Stimulated activated CD4-positive, alpha-beta T cell treated with anti-CD3 and anti-CD28 coated beads, Interleukin-15, amount 100 ng/mL, for 1 hour (primary cell): ENCODE results near the gene GPR180.

ENCODE experiments used
- DNase-seq, 2 donors: peaks; one replicate each; pipeline ENCODE4 v3.0.0-alpha.2; 2020; ENCODE audit warnings: low read depth in 1 of 2, low spot score in 1 of 2

GPR180 gene

GRCh38 chr13:94601446-94602431, at the start of gene GPR180:
Gene GPR180, plus strand, starts transcription at chr13:94601857. Its CDS starts 71 bp downstream, at chr13:94601928.
- peak; percentile 68 to 78 for DNase-seq

DNA sequence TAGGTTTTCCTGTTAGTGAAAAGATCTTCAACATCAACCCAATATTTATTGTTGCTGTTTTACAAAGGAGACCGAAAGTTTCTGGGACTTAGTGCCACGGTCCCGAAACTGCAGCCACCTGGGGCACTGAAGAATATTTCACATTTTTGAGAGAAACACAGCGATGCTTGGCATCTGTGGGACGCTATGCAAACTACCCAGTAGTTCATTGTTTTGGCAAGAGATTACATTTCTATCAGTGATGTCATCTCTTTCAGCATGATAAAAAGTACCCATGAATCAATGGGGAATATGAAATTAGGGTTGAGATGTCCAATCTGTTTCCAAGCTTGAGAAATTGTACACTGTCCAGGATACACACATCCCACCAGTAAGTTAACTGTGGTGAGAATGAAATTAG, 49.6 kb upstream of the GPR180 start:
- DNase-seq: no peak

DNA sequence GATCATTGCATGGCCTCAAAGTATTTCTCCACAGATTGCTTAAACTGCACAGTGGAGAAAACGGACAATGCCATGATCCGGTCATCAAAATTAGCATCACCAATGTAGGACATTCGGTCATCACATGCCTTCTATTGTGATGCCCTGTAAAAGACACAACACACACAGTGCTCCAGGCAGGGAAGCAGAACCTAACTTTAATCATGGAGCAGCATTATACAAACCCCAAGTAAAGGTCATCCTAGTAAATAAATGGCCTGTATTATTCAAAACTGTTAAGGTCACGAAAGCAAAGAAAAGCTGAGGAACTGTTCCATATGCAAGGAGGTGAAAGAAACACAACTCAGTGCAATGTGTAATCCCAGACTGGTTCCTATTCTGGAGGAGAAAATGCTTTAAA, 47.9 kb upstream of the GPR180 start:
- DNase-seq: no peak

GRCh38 chr13:94556041-94556440, 45.6 kb upstream of the GPR180 start:
- DNase-seq: no peak

DNA sequence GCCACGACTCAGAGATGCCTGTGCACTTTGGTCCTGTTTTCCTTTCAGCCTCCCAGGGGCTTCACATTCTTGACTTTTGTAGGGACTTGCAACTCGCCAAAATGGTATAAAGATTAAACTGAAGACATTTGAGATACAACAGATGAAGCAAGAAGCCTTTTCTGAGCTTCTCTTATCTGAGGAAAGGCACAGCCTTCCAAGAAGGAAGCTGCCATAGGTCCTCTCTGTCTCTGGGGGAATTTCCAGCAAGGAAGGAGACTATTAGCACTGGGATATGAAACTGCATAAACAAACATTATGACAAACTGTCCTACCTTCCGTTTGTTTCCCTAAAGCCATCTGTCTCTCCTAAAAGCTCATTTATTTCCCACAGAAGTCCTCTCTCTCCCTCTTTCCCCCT, 45.0 kb upstream of the GPR180 start:
- no peak for DNase-seq

DNA sequence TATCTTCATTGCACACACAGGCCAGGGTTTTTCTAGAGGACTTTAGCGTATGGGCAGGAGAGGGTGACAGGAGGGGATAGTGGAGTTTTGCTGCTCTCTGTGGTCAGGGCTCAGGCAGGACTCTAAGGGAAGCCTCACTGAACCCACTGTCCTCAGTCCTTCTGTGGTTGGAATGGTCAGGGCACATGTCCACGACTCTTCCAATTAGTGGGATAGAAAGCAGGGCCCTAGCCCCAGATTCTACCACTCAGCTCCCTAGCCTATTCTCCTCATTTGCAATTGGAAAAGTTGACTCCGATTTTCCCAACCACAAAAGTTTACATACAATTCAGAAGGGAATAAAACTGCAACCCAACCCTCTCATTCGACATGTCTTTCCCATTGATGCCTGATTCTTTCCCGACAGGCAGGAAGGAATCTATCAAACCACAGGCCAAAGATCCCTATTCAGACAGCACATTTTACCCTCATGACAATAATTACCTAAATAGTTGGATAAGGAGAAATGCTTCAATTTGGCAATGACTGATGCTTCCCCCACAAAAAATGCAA, 43.9 kb upstream of the GPR180 start:
- DNase-seq: no peak

- no peak for DNase-seq
Measured at GRCh38 chr13:94558716-94559115, 42.9 kb upstream of the GPR180 start.

DNA sequence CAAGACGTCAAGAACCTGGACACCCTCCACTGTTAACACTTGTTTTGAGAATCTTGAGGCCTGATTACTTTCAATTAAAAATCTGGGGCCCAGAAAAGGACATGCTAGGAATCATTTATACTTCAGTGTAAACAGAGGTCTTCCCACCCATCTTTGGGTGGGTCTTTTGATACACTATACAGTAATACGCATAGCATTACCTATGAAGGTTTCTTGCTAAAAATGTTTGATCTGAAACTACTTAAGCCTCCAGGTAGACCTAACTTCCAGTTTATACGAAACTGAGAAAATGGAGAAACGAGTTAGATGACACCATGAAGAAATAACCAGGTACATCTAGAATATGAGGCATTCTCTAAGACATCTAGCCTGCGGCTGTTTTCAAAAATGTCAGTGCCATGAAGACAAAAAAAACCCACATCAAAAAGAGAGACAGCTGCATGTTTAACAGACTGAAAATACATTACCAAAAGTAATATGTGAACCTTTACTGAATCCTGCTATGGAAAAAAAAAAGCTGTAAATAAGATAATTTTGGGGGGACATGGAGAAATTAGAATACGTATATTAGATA, 42.3 kb upstream of the GPR180 start:
- DNase-seq: no peak

DNA sequence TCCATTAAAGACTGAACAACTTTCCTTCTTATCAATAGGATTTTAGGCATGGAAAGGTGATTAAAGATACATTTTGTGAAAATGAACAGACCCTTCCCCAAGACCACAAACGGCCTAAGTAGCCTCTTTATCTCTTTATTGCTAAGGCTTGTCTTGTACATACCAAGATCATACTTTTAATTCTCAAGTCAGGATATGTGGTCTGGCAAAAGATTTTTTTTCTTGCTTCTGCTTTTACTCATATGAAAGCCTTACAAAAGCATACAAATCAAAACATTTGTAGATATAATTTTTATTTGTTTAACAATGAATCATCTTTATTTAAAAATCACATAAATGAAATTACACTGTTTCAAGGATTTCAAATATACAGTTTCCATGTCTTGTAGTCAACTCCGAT, 41.5 kb upstream of the GPR180 start:
- DNase-seq: no peak

DNA sequence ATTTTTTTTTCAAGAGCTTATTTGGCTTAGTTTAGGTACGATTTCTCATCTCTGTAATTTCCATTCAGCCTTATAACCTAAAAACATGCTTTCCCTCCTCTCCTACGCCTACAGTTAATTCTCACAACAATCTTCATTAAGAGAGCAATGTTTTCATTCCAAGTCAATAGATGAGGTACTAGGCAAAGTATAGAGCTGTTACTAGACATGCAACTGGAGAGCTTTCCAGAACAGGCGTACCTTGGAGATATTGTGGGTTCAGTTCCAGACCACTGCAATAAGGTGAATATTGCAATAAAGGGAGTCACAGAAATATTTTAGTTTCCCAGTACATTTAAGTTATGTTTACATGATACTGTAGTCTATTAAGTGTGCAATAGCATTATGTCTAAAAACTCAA, 40.5 kb upstream of the GPR180 start:
- DNase-seq: no peak

DNA sequence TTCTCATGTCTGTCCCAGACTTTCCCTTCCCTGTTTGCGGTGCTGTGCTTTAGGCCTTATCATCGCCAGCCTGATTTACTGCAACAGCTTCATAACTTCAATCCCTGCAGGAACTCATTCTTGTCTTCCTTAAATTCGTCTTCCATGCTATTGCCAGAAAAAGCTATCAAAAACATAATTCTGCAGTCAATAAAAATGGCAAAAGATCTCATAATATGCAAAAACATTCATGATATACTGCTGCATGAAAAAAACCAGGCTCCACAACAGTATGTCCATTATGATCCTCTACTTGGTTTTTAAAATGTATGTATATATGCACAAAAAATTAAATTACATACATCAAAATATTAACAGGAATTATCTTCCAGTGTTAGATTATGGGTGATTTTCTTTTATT, 34.1 kb upstream of the GPR180 start:
- no peak for DNase-seq

GRCh38 chr13:94568443-94568842, 33.2 kb upstream of the GPR180 start:
- DNase-seq: no peak

- no peak for DNase-seq
Measured at GRCh38 chr13:94569615-94570014, 32.0 kb upstream of the GPR180 start.

DNA sequence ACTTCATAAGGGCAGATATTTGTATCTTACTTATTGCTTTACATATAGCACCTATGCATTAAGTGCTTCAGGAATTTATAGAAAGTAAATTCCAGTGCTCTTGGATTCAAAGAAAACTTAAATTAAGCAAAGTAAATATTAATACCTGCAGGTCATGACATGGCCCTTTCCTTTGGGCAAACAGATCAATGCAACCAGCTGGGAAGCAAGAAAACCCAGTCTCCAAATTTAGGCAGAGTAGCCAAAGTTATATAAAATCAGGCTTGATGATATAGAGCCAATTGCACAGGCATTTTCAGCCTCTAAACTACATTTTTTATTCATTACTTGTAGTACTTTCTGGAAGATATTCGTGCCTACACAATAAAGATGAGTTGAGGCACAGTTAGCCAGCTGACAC, 22.6 kb upstream of the GPR180 start:
- no peak for DNase-seq

DNA sequence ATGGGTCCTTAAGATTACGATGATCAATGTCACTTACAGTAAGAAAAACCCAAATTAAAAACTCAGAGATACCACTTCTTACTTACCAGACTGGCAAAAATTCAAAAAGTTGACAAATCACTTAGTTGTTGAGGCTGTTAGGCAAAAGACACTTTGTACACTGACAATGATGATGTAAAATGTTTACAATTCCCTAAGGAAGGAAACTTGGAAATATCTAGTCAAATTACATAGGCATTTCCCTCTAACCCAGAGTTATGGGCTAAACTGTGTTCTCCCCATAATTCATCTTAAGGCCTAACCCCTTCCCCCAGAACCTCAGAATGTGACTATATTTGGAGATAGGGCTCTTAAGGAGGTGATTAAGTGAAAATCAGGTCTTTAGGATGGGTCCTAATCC, 17.7 kb upstream of the GPR180 start:
- DNase-seq: no peak

GRCh38 chr13:94585543-94586101, 16.0 kb upstream of the GPR180 start:
- no peak for DNase-seq

DNA sequence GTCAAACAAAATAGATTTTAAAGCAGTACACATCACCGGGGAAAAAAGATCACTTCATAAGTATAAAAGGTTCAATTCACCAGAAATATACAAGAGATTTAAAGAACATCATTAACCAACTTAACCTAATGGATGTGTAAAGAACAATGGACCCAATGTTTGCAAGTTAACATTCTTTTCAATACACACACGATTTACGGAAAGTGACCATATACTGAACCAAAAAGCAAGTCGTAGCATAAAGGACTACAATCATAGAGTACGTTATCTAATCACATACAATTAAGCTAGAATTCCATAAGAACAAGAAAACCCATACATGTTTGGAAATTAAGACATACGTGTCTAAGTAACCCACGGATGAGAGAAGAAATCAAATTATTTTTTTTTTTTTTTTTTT, 15.3 kb upstream of the GPR180 start:
- DNase-seq: no peak

DNA sequence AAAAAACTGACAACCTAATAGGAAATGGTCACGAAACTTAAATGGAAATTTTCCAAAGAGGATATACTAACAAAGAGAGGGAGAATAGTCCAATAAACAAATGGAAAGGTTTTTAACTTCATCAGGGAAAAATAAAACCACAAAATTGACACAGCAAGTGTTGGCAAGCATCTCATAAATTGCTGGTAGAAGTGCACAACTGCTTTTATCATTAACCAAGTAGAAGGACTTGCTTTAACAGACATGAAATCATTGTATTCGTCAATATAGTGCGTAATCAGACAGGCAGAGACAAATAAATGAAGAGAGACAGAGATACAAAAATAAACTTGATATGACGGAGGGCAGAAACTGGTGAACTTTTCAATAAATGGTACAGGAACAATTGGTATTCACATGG, 13.1 kb upstream of the GPR180 start:
- no peak for DNase-seq

DNA sequence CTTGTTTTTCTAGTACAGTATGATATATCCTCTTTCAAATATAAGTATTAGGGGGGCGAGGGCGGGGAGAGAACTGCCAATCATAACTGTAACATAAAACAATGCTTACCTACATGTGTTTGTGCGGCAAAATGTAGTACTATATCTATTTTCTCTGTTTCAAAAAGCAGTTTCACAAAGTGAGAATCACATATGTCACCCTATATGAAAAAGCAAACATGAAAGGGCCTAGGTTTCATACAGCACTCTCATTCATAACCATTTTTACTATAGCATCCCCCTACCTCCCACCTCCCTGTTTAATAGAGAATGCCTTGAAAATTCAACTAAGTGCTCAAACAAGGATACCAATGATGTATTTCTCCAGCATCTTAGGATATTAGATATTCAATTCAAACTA, 10.9 kb upstream of the GPR180 start:
- no peak for DNase-seq

- DNase-seq: no peak
Measured at GRCh38 chr13:94595001-94595949, 6.4 kb upstream of the GPR180 start.
